WTC11 (cell line): Measurements from ENCODE around the gene ADAM33. TPM values are rescaled to one million over a fixed set of nuclear protein-coding genes. Genes with fewer than 3 reads are reported as not detected.

Experiments
- ATAC-seq: fragments of 200-7000 bp; cut with Tn5 transposase; 2 replicates; pipeline ENCODE4 v1.10.0; 2021; ENCODE audit warnings: mild to moderate bottlenecking, moderate library complexity
- CTCF ChIA-PET: fragments of 300-600 bp; sonication (Branson Sonifier 250); formaldehyde crosslinking; loops from one replicate; lab custom pipeline; 2021; ENCODE audit warnings: antibody characterized with exemption; lab: Charles Lee
- POLR2A ChIA-PET: fragments of 350-600 bp; sonication (Branson Sonifier 250); formaldehyde crosslinking; loops from one replicate; lab custom pipeline; 2021; ENCODE audit warnings: antibody characterized with exemption; lab: Charles Lee
- DNase-seq: peaks from one replicate; pipeline ENCODE4 v3.0.0; 2021; ENCODE audit warnings: low spot score
- H3K27ac Mint-ChIP-seq: 2 replicates; pipeline ENCODE4 v1.8.0; 2021; ENCODE audit warnings: mixed read lengths
- H3K27me3 Mint-ChIP-seq: 2 replicates; pipeline ENCODE4 v1.8.0; 2021; ENCODE audit warnings: low read depth, mild to moderate bottlenecking, moderate library complexity, mixed read lengths
- H3K36me3 Mint-ChIP-seq: 2 replicates; pipeline ENCODE4 v1.8.0; 2021; ENCODE audit warnings: mixed read lengths
- H3K4me1 Mint-ChIP-seq: 2 replicates; pipeline ENCODE4 v1.8.0; 2022; ENCODE audit warnings: mixed read lengths
- H3K4me3 Mint-ChIP-seq: 2 replicates; pipeline ENCODE4 v1.8.0; 2021; ENCODE audit warnings: mild to moderate bottlenecking, moderate library complexity, mixed read lengths
- H3K9me3 Mint-ChIP-seq: 2 replicates; pipeline ENCODE4 v1.8.0; 2021; ENCODE audit warnings: mixed read lengths
- CREB1 ChIP-seq: sonication (generic); formaldehyde crosslinking; IDR thresholded peaks from 2 replicates; pipeline ENCODE4 v1.8.0; 2023; ENCODE audit warnings: mild to moderate bottlenecking, missing genetic modification reagents
- ESRRA ChIP-seq: sonication (generic); formaldehyde crosslinking; IDR thresholded peaks from 2 replicates; pipeline ENCODE4 v1.8.1; 2022; ENCODE audit warnings: mild to moderate bottlenecking, missing genetic modification reagents, borderline replicate concordance
- FOXJ3 ChIP-seq: sonication (generic); formaldehyde crosslinking; IDR thresholded peaks from 2 replicates; pipeline ENCODE4 v1.9.0; 2021; ENCODE audit warnings: missing genetic modification reagents, mild to moderate bottlenecking, borderline replicate concordance
- GRHL2 ChIP-seq: fragments of 250-450 bp; sonication (Bioruptor Pico); IDR thresholded peaks from 2 replicates; pipeline ENCODE4 v1.8.0; 2022; ENCODE audit warnings: mild to moderate bottlenecking, moderate library complexity; ENCODE audit not compliant: insufficient replicate concordance, severe bottlenecking
- GTF2I ChIP-seq: fragments of 250-450 bp; sonication (Bioruptor Pico); conservative IDR thresholded peaks from 2 replicates; pipeline ENCODE4 v1.4.0; 2021; ENCODE audit warnings: mild to moderate bottlenecking
- IRF2 ChIP-seq: sonication (generic); formaldehyde crosslinking; IDR thresholded peaks from 2 replicates; pipeline ENCODE4 v1.8.0; 2022; ENCODE audit warnings: low read depth, missing genetic modification reagents, borderline replicate concordance
- MXD4 ChIP-seq: fragments of 250-450 bp; sonication (Bioruptor Pico); IDR thresholded peaks from 2 replicates; pipeline ENCODE4 v1.8.0; 2021; ENCODE audit warnings: mild to moderate bottlenecking, moderate library complexity, borderline replicate concordance
- NR1H2 ChIP-seq: sonication (generic); formaldehyde crosslinking; IDR thresholded peaks from 2 replicates; pipeline ENCODE4 v1.9.0; 2021; ENCODE audit warnings: mild to moderate bottlenecking, moderate library complexity, missing genetic modification reagents
- PRRX2 ChIP-seq: fragments of 250-450 bp; sonication (Bioruptor Pico); IDR thresholded peaks from 2 replicates; pipeline ENCODE4 v1.8.0; 2021; ENCODE audit warnings: mild to moderate bottlenecking
- RELA ChIP-seq: sonication (generic); formaldehyde crosslinking; IDR thresholded peaks from 2 replicates; pipeline ENCODE4 v1.8.1; 2022; ENCODE audit warnings: missing genetic modification reagents, mild to moderate bottlenecking, borderline replicate concordance
- ZBTB21 ChIP-seq: sonication (generic); formaldehyde crosslinking; IDR thresholded peaks from 2 replicates; pipeline ENCODE4 v1.8.1; 2023; ENCODE audit warnings: mild to moderate bottlenecking, missing genetic modification reagents, borderline replicate concordance
- ZNF317 ChIP-seq: sonication (generic); formaldehyde crosslinking; IDR thresholded peaks from 2 replicates; pipeline ENCODE4 v1.8.1; 2023; ENCODE audit warnings: low read depth, mild to moderate bottlenecking, moderate library complexity, missing genetic modification reagents, borderline replicate concordance
- total RNA-seq: library from RNA; stranded (reverse); gene quantifications from 3 replicates; pipeline ENCODE4 v1.2.3, GENCODE V29; 2021
- TF ChIP-seq, protein P1 (sequence below): sonication (generic); formaldehyde crosslinking; IDR thresholded peaks from 2 replicates; pipeline ENCODE4 v1.8.0; 2023; ENCODE audit warnings: missing genetic modification reagents
- TF ChIP-seq, protein P2 (sequence below): sonication (generic); formaldehyde crosslinking; IDR thresholded peaks from 2 replicates; pipeline ENCODE4 v1.8.1; 2022; ENCODE audit warnings: low read depth, missing genetic modification reagents, borderline replicate concordance
- TF ChIP-seq, protein P3 (sequence below): fragments of 250-450 bp; sonication (Bioruptor Pico); IDR thresholded peaks from 2 replicates; pipeline ENCODE4 v1.9.0; 2021; ENCODE audit warnings: mild to moderate bottlenecking
- TF ChIP-seq, protein P4 (sequence below): sonication (generic); formaldehyde crosslinking; IDR thresholded peaks from 2 replicates; pipeline ENCODE4 v1.8.0; 2022; ENCODE audit warnings: missing genetic modification reagents
- TF ChIP-seq, protein P5 (sequence below): sonication (generic); formaldehyde crosslinking; IDR thresholded peaks from 2 replicates; pipeline ENCODE4 v1.8.0; 2022; ENCODE audit warnings: mild to moderate bottlenecking, missing genetic modification reagents
- TF ChIP-seq, protein P6 (sequence below): sonication (generic); formaldehyde crosslinking; IDR thresholded peaks from 2 replicates; pipeline ENCODE4 v1.8.1; 2023; ENCODE audit warnings: mild to moderate bottlenecking, moderate library complexity, missing genetic modification reagents

ADAM33 gene
- total RNA-seq, 1 experiment from 2014 or later, result 5.3 TPM

DNA sequence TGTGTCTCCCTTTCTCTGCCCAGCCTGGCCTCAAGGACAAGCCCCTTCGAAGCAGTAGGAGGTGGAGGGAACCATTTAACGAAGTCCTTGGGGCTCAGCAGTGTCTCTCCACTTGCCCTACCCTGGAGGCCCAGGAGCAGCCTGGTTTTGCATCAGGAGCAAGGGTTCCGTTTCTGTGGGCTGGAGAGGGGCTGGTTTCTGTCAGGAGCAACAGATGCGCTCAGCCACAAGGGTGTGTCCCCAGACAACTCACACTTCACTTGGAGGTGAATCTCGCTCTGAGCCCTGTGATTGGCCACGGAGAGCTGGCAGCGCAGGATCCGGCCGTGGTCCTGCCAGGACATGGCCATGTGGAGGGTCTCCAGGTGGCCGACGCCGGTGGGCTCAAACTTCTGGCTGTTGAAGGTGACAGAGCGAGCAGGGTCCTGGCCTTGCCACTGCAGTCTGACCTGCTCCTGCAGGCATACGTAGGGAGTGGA lies 23.7 kb upstream of the ADAM33 start:
- DNase-seq (no peak), ATAC-seq (peak; percentile 38)
- no peak overlapping the region for H3K4me3 Mint-ChIP-seq
- no peaks in the 10 kb centered on the region for H3K4me1 Mint-ChIP-seq
- H3K27me3 Mint-ChIP-seq, result no peaks in the 10 kb centered on the region
- H3K36me3 Mint-ChIP-seq, result no peaks in the 10 kb centered on the region
- H3K9me3 Mint-ChIP-seq, result no peaks in the 10 kb centered on the region
- TF ChIP-seq, protein P1, sequence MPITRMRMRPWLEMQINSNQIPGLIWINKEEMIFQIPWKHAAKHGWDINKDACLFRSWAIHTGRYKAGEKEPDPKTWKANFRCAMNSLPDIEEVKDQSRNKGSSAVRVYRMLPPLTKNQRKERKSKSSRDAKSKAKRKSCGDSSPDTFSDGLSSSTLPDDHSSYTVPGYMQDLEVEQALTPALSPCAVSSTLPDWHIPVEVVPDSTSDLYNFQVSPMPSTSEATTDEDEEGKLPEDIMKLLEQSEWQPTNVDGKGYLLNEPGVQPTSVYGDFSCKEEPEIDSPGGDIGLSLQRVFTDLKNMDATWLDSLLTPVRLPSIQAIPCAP, result no peak
- TF ChIP-seq CREB1 (CRISPR knock-in tag) (no peak), NR1H2 (CRISPR knock-in tag) (no peak), ESRRA (CRISPR knock-in tag) (no peak), GRHL2 (no peak), ZBTB21 (no peak), MXD4 (CRISPR knock-in tag) (no peak), FOXJ3 (CRISPR knock-in tag) (no peak), GTF2I (CRISPR knock-in tag) (no peak), RELA (CRISPR knock-in tag) (no peak), PRRX2 (CRISPR knock-in tag) (no peak), IRF2 (no peak), ZNF317 (no peak)
- TF ChIP-seq, protein P2, sequence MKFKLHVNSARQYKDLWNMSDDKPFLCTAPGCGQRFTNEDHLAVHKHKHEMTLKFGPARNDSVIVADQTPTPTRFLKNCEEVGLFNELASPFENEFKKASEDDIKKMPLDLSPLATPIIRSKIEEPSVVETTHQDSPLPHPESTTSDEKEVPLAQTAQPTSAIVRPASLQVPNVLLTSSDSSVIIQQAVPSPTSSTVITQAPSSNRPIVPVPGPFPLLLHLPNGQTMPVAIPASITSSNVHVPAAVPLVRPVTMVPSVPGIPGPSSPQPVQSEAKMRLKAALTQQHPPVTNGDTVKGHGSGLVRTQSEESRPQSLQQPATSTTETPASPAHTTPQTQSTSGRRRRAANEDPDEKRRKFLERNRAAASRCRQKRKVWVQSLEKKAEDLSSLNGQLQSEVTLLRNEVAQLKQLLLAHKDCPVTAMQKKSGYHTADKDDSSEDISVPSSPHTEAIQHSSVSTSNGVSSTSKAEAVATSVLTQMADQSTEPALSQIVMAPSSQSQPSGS (CRISPR knock-in tag), result no peak
- TF ChIP-seq, protein P3, sequence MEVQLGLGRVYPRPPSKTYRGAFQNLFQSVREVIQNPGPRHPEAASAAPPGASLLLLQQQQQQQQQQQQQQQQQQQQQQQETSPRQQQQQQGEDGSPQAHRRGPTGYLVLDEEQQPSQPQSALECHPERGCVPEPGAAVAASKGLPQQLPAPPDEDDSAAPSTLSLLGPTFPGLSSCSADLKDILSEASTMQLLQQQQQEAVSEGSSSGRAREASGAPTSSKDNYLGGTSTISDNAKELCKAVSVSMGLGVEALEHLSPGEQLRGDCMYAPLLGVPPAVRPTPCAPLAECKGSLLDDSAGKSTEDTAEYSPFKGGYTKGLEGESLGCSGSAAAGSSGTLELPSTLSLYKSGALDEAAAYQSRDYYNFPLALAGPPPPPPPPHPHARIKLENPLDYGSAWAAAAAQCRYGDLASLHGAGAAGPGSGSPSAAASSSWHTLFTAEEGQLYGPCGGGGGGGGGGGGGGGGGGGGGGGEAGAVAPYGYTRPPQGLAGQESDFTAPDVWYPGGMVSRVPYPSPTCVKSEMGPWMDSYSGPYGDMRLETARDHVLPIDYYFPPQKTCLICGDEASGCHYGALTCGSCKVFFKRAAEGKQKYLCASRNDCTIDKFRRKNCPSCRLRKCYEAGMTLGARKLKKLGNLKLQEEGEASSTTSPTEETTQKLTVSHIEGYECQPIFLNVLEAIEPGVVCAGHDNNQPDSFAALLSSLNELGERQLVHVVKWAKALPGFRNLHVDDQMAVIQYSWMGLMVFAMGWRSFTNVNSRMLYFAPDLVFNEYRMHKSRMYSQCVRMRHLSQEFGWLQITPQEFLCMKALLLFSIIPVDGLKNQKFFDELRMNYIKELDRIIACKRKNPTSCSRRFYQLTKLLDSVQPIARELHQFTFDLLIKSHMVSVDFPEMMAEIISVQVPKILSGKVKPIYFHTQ, result no peak
- TF ChIP-seq, protein P4, sequence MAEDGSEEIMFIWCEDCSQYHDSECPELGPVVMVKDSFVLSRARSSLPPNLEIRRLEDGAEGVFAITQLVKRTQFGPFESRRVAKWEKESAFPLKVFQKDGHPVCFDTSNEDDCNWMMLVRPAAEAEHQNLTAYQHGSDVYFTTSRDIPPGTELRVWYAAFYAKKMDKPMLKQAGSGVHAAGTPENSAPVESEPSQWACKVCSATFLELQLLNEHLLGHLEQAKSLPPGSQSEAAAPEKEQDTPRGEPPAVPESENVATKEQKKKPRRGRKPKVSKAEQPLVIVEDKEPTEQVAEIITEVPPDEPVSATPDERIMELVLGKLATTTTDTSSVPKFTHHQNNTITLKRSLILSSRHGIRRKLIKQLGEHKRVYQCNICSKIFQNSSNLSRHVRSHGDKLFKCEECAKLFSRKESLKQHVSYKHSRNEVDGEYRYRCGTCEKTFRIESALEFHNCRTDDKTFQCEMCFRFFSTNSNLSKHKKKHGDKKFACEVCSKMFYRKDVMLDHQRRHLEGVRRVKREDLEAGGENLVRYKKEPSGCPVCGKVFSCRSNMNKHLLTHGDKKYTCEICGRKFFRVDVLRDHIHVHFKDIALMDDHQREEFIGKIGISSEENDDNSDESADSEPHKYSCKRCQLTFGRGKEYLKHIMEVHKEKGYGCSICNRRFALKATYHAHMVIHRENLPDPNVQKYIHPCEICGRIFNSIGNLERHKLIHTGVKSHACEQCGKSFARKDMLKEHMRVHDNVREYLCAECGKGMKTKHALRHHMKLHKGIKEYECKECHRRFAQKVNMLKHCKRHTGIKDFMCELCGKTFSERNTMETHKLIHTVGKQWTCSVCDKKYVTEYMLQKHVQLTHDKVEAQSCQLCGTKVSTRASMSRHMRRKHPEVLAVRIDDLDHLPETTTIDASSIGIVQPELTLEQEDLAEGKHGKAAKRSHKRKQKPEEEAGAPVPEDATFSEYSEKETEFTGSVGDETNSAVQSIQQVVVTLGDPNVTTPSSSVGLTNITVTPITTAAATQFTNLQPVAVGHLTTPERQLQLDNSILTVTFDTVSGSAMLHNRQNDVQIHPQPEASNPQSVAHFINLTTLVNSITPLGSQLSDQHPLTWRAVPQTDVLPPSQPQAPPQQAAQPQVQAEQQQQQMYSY (CRISPR knock-in tag), result no peak
- TF ChIP-seq, protein P5, sequence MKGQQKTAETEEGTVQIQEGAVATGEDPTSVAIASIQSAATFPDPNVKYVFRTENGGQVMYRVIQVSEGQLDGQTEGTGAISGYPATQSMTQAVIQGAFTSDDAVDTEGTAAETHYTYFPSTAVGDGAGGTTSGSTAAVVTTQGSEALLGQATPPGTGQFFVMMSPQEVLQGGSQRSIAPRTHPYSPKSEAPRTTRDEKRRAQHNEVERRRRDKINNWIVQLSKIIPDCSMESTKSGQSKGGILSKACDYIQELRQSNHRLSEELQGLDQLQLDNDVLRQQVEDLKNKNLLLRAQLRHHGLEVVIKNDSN, result no peak
- TF ChIP-seq, protein P6, sequence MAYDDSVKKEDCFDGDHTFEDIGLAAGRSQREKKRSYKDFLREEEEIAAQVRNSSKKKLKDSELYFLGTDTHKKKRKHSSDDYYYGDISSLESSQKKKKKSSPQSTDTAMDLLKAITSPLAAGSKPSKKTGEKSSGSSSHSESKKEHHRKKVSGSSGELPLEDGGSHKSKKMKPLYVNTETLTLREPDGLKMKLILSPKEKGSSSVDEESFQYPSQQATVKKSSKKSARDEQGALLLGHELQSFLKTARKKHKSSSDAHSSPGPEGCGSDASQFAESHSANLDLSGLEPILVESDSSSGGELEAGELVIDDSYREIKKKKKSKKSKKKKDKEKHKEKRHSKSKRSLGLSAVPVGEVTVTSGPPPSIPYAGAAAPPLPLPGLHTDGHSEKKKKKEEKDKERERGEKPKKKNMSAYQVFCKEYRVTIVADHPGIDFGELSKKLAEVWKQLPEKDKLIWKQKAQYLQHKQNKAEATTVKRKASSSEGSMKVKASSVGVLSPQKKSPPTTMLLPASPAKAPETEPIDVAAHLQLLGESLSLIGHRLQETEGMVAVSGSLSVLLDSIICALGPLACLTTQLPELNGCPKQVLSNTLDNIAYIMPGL (CRISPR knock-in tag), result no peak
- ChIA-PET POLR2A (no interaction called here), CTCF (interaction anchor here (0.5 to 2.6 kb wide), 7 partner anchors 8 to 370 kb away, joined by 3 to 16 read pairs (median 4); no protein-coding TSS in a partner anchor)
- no peak overlapping the region for H3K27ac Mint-ChIP-seq
